ENCODE measurements around the gene SUMF1.

Gene SUMF1

GRCh38 chr3:4466741-4467521, at the start of gene SUMF1:
Gene SUMF1, minus strand, starts transcription at chr3:4467269. Its CDS starts 24 bp downstream, at chr3:4467245.
- peak within 1 kb of the TSS; percentile 61 to 99 (median 95) for H3K4me3 ChIP-seq

GRCh38 chr3:4515916-4516579, 49.0 kb upstream of the SUMF1 start:
- Histone ChIP-seq H3K4me3 (no peak overlapping the region), H3K27ac (no peak overlapping the region)

More at GRCh38 chr3:4466741-4467521, at the start of gene SUMF1:
- H3K27ac ChIP-seq: peak within 1 kb of the TSS; percentile 67 to 97 (median 90)

DNA sequence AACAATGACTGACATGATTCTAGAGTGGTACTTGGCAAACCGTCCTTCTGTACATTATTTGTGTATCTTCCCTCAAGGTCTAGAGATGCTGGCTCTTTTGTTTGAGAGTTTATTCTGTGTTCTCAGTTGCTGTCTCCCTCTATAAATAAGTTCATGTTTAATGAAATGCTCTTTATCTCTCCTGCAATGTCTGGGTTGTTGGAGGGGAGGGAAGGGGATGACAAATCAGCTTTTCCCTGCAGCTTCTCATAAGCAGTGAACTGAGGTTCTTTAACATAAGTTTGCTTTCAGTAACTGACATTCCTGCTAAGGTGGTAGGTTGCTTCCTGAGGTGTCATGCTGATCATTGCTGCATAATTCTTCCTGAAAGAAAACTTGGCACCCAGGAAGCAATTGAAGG, 47.8 kb upstream of the SUMF1 start:
- H3K4me3 ChIP-seq: no peak overlapping the region
- H3K27ac ChIP-seq: no peak overlapping the region

DNA sequence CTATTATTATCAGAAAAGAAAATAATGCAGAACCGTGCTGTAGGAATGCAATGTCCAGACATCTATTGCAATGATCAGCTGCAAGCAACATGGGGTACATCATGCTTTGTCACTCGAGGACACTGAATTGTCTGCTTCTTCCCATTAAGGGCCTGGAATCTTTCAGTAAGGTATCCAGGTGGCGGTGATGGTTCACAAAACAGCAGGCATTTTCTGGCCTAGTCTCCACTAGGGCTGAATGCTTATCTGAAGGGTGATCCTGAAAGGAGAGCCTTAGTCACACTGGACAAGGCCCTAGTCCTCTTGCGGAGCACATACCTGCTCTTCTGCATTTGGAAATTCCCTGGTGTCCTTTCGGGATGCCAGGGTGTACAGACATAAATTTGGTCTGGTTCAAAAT, 47.3 kb upstream of the SUMF1 start:
- H3K27ac ChIP-seq: no peak overlapping the region
- no peak overlapping the region for H3K4me3 ChIP-seq

DNA sequence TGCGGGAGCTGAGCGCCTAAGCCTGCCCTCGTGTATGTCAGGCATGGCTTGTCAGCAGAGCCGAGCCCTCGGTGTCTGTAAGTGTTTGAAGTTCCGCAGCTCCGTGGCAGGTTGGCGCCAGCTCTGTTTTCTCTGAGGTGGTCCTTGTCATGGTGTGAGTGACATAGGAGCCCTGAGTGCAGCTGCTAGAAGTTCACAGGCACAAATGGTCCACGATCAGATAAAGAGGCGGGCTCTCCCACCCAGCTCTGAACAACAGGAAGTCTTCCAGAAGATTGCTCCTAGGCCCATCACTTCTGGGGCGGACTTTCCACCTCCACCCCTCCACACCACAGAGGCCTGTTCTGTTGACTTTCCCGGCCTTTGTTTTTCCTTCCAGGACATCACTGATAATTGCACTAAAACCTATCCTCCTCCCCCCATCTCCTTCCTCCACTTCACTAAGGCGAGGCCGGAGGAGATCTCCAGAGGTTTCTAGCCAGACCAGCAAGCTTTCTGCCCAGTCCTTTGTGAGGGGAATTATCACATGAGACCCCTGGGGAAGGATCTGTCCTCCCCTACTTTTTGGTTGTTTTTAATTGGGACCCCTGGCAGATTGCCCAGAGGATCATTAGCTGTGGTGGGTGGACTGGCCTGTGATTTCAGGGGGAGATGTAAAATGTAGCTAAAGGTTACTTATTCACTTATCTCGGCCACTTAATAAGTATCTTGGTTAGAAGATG, 46.0 kb upstream of the SUMF1 start:
- H3K27ac ChIP-seq: no peak overlapping the region
- no peak overlapping the region for H3K4me3 ChIP-seq

GRCh38 chr3:4511491-4512262, 44.6 kb upstream of the SUMF1 start:
- Histone ChIP-seq H3K4me3 (no peak overlapping the region), H3K27ac (no peak overlapping the region)

GRCh38 chr3:4509983-4510755, 43.1 kb upstream of the SUMF1 start:
- Histone ChIP-seq H3K4me3 (no peak overlapping the region), H3K27ac (no peak overlapping the region)

DNA sequence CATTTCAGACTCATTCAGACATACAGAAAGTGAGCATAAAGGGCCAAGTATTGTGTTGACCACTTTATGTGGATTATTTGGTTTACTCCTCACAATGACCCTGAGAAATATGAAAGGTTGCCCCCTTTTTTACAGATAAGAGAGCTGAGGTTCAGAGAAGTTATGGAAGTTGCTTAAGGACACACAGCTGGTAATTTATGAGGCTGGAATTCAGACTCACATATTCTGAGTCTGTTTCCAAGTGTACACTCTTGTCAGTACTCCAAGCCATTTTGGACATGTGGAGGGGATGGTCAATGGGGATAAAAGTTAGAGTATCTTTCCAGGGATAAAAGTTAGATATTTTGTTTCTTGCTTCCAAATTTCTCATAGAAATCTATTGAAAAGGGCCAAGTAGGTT, 42.0 kb upstream of the SUMF1 start:
- Histone ChIP-seq H3K4me3 (no peak overlapping the region), H3K27ac (no peak overlapping the region)

GRCh38 chr3:4508048-4508981, 41.2 kb upstream of the SUMF1 start:
- H3K4me3 ChIP-seq: no peak overlapping the region
- H3K27ac ChIP-seq: no peak overlapping the region

DNA sequence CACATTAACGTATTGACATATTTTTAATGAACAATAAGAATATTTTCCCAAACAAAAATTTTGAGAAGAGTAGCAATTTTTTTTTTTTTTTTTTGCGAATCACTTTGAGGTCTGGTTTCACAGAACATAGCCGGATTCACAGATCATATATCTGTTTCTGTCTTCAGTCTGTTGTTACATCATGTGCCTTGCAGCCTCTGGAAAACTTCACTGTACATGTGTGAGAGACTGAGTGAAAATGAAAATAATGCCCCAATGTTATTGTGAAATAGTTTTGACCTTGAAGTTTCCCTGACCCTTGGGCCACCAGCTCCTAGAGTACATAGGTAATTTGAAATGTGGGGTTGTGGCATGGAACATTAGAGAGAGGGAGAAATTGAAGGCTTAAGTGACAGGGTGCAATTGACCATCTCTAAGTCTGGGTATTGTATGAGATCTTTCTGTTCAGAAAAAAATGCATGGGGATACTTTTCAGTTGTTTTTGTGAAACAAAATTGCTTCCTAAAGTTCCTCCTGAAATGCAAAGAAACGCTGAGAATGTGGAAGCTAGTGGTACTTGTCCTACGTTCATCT, 40.0 kb upstream of the SUMF1 start:
- Histone ChIP-seq H3K4me3 (no peak overlapping the region), H3K27ac (no peak overlapping the region)

DNA sequence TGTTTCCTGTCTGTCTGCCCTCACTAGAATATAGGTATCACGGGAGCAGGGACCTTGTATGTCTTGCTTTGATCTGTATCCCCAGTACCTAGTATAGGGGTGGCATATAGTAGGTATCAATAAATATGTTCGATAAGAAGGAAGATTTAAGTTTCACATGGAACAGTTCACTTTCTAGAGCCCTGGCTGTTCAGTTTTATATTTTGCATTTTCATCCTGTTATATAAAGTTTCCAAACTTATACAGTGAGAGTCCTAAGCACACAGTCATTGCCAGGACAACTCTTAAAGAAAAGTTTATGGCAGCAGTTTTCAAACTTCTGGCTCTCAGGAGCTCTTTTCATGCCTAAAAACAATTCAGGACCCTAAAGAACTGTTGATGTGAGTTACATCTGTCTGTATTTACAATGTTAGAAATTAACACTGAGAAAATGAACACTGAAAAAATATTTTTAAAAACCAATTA, 39.5 kb upstream of the SUMF1 start:
- Histone ChIP-seq H3K4me3 (no peak overlapping the region), H3K27ac (no peak overlapping the region)

- Histone ChIP-seq H3K27ac (peak overlapping the region in 1 of 21 experiments; percentile 78), H3K4me3 (no peak overlapping the region)
These were observed 38.9 kb upstream of the SUMF1 start for GRCh38 chr3:4505688-4506558.

DNA sequence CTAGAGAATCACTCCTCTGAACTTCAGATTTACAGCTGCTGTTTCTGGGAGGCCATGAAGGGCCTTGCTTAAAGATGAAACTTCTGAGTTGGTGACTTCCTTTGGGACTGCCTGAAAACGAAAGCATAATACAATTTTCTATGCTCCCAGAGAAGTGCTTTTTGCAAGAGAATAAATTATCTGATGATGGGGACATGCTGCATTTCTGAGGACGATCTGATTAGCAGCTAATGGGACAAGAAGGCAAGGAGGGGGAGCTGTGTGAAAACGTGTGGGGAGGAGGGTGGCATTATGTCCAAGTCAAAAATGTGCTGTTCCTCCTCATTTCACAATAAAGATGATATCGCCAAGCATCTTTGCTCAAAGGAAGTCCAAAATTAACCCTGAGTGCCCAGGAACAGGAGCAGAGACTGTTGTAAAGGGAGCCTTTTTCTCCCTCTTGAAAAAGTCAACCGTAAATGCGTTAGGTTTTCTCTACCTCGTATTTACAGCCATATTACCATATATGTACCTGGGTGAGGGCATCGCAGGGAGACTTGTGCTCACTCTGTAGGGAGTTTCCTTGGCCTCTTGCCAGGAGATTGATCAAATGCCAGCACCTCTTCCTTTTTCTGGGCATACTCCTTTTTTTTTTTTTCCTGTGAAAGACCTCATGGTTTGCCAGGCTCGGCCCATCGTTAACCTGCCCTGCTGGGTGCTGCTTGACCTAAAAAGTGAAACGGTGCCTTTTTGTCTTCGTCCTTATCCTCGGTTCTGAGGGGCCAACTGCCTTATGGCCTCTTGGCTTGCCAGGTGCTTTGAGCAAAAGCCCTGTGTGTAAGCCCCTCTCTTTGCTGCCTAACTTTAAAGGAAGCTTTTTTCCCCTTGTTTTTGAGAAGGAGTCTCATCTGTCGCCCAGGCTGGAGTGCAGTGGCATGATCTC, 37.5 kb upstream of the SUMF1 start:
- Histone ChIP-seq H3K27ac (peak overlapping the region in 15 of 21 experiments; percentile 8 to 78 (median 63)), H3K4me3 (peak overlapping the region in 2 of 7 experiments; percentile 6 to 11)

GRCh38 chr3:4503050-4503449, 36.0 kb upstream of the SUMF1 start:
- no peak overlapping the region for H3K27ac ChIP-seq
- no peak overlapping the region for H3K4me3 ChIP-seq

GRCh38 chr3:4501927-4502326, 34.9 kb upstream of the SUMF1 start:
- Histone ChIP-seq H3K27ac (no peak overlapping the region), H3K4me3 (no peak overlapping the region)

DNA sequence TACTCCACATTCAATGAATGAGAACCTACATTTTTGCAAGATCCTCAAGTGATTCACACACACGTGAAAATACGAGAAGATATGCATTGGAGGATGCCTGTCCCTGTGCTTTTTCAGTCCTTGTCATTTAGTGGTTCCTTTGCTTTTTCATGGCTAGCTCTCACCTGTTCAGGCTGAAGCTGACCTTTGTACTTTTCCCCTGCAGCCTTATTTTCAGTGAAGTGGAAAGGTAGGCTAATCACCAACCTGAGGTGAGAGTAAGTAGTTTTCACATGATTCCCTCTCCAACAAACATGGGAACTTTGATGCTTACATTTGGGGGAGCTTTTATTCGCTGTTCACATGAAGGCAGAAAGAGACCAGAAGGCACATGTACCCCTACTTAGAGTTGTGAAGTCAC, 34.4 kb upstream of the SUMF1 start:
- no peak overlapping the region for H3K4me3 ChIP-seq

More for the DNA sequence above, 34.4 kb upstream of the SUMF1 start:
- no peak overlapping the region for H3K27ac ChIP-seq

All from skin epidermis (tissue), 12 donors.